ENCODE measurements around the gene MUC15.

MUC15 gene

GRCh38 chr11:26537341-26537740 lies 34.7 kb downstream of the MUC15 start (continued):
- TF ChIP-seq CREB5 (CRISPR knock-in tag; IDR thresholded peaks at IDR 0.05; ENCODE audit: low read depth) (no peak), ARNTL (CRISPR knock-in tag; IDR thresholded peaks at IDR 0.05; ENCODE audit: borderline replicate concordance, low read depth) (no peak), TOX (CRISPR knock-in tag; IDR thresholded peaks at IDR 0.05; ENCODE audit: borderline replicate concordance) (no peak), RARB (CRISPR knock-in tag; IDR thresholded peaks at IDR 0.05) (no peak), GLIS3 (CRISPR knock-in tag; IDR thresholded peaks at IDR 0.05) (no peak)

GRCh38 chr11:26527685-26528084 lies 44.4 kb downstream of the MUC15 start:
- no peak for ATAC-seq
- no peak for TF ChIP-seq OSR1 (CRISPR knock-in tag; IDR thresholded peaks at IDR 0.05)
- no peak for TF ChIP-seq GLIS3 (CRISPR knock-in tag; IDR thresholded peaks at IDR 0.05)
- TF ChIP-seq PATZ1 (CRISPR knock-in tag; IDR thresholded peaks at IDR 0.05; ENCODE audit: borderline replicate concordance), result no peak
- TF ChIP-seq BACH2 (CRISPR knock-in tag; IDR thresholded peaks at IDR 0.05; ENCODE audit: borderline replicate concordance), result no peak
- no peak for TF ChIP-seq ZNF70 (CRISPR knock-in tag; IDR thresholded peaks at IDR 0.05)
- TF ChIP-seq ISL1 (CRISPR knock-in tag; IDR thresholded peaks at IDR 0.05), result no peak
- TF ChIP-seq ZFP30 (CRISPR knock-in tag; IDR thresholded peaks at IDR 0.05), result no peak
- no peak for TF ChIP-seq CSRNP3 (CRISPR knock-in tag; IDR thresholded peaks at IDR 0.05)
- TF ChIP-seq ZNF8 (CRISPR knock-in tag; IDR thresholded peaks at IDR 0.05), result no peak
- no peak for TF ChIP-seq TCF4 (CRISPR knock-in tag; IDR thresholded peaks at IDR 0.05; ENCODE audit: borderline replicate concordance)
- no peak for TF ChIP-seq RARB (CRISPR knock-in tag; IDR thresholded peaks at IDR 0.05)
- TF ChIP-seq ZC3H10 (CRISPR knock-in tag; IDR thresholded peaks at IDR 0.05), result no peak
- no peak for TF ChIP-seq TOX (CRISPR knock-in tag; IDR thresholded peaks at IDR 0.05; ENCODE audit: borderline replicate concordance)
- TF ChIP-seq CSDC2 (CRISPR knock-in tag; IDR thresholded peaks at IDR 0.05), result no peak
- no peak for TF ChIP-seq ZNF565 (CRISPR knock-in tag; conservative IDR thresholded peaks at IDR 0.05; ENCODE audit: low read depth)
- no peak for TF ChIP-seq ARNTL (CRISPR knock-in tag; IDR thresholded peaks at IDR 0.05; ENCODE audit: borderline replicate concordance, low read depth)
- no peak for TF ChIP-seq PPARA (CRISPR knock-in tag; IDR thresholded peaks at IDR 0.05; ENCODE audit: borderline replicate concordance)
- no peak for TF ChIP-seq ESRRG (CRISPR knock-in tag; IDR thresholded peaks at IDR 0.05)
- TF ChIP-seq ZFP3 (CRISPR knock-in tag; IDR thresholded peaks at IDR 0.05), result no peak

GRCh38 chr11:26522912-26523610 lies 49.0 kb downstream of the MUC15 start:
- no peak for TF ChIP-seq GLIS3 (CRISPR knock-in tag; IDR thresholded peaks at IDR 0.05)
- TF ChIP-seq OSR1 (CRISPR knock-in tag; IDR thresholded peaks at IDR 0.05), result no peak
- TF ChIP-seq ISL1 (CRISPR knock-in tag; IDR thresholded peaks at IDR 0.05), result no peak
- no peak for TF ChIP-seq CSRNP3 (CRISPR knock-in tag; IDR thresholded peaks at IDR 0.05)
- no peak for TF ChIP-seq TCF4 (CRISPR knock-in tag; IDR thresholded peaks at IDR 0.05; ENCODE audit: borderline replicate concordance)
- ATAC-seq, result no peak

GRCh38 chr11:26519469-26519868 lies 52.6 kb downstream of the MUC15 start:
- TF ChIP-seq GLIS3 (CRISPR knock-in tag; IDR thresholded peaks at IDR 0.05), result no peak
- no peak for TF ChIP-seq POU6F1 (CRISPR knock-in tag; IDR thresholded peaks at IDR 0.05; ENCODE audit: borderline replicate concordance, low read depth)
- TF ChIP-seq ZFP3 (CRISPR knock-in tag; IDR thresholded peaks at IDR 0.05), result no peak
- TF ChIP-seq CREB5 (CRISPR knock-in tag; IDR thresholded peaks at IDR 0.05; ENCODE audit: low read depth), result no peak
- no peak for TF ChIP-seq ARNTL (CRISPR knock-in tag; IDR thresholded peaks at IDR 0.05; ENCODE audit: borderline replicate concordance, low read depth)
- TF ChIP-seq ZNF8 (CRISPR knock-in tag; IDR thresholded peaks at IDR 0.05), result no peak
- TF ChIP-seq CSDC2 (CRISPR knock-in tag; IDR thresholded peaks at IDR 0.05), result no peak
- no peak for TF ChIP-seq TOX (CRISPR knock-in tag; IDR thresholded peaks at IDR 0.05; ENCODE audit: borderline replicate concordance)
- no peak for TF ChIP-seq ZNF70 (CRISPR knock-in tag; IDR thresholded peaks at IDR 0.05)
- no peak for TF ChIP-seq PPARA (CRISPR knock-in tag; IDR thresholded peaks at IDR 0.05; ENCODE audit: borderline replicate concordance)
- no peak for TF ChIP-seq ZFP30 (CRISPR knock-in tag; IDR thresholded peaks at IDR 0.05)
- no peak for ATAC-seq

Data from SK-N-SH treated with all-trans-retinoic acid at 6 μM for 48 hours (cell line).